HG03457 (cell line): ENCODE data around the gene SSC5D.
"Not testable (repeated sequence)": the region's sequence is repeated elsewhere in the genome, so short reads cannot be mapped to it uniquely, and the experiment has no call there.

Experiments
- ATAC-seq: cut with Tn5 transposase; IDR thresholded peaks from one replicate; pipeline ENCODE4 v1.9.1; 2021; ENCODE audit warnings: moderate number of reproducible peaks; ENCODE audit not compliant: unreplicated experiment

Gene SSC5D

DNA sequence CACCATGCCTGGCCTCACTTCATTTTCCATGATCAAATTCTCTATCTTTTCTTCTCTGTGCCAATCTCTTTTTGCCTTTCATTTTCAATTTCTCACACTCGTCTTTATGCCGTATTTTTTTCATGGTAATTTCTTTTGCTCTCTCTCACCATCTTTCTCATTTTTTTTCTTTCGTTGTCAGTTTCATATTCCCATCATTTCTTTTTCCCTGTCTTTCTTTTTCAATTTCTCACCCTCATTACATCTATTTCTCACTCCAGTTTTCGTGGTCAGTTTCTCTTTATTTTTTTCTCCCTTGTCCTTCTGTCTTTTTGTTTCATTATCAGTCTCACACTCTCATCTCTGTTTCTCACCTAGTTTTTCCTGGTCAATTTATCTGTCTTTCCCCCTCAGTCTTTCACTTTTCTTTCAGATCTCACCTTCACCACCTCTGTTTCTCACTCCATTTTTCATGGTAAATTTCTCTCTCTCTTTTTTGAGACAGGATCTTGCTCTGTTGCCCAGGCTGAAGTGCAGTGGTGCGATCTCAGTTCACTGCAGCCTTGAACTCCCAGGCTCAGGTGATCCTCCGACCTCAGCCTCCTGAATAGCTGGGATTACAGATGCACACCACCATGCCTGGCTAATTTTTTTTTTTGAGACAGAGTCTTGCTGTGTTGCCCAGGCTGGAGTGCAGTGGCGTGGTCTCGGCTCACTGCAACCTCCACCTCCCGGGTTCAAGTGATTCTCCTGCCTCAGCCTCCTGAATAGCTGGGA, 14.1 kb downstream of the SSC5D start:
- ATAC-seq: no peak

DNA sequence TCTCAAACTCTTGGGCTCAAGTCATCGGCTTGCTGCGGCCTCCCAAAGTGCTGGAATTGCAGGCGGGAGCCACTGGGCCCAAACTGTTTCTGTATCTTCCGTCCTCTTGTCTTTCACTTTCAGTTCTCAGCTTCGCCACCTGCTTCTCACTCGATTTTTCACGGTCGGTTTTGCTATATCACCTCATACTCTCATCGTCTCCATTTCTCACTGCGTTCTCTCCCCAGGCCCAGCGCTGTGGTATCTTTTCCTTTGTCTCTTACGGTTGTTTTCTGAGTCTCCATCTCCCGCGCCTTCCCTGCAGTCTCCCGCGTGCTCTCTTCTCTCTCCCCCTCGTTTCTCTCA, 14.9 kb downstream of the SSC5D start:
- ATAC-seq: no peak

- ATAC-seq: peak; percentile 70
Measured at GRCh38 chr19:55503502-55504251, 15.4 kb downstream of the SSC5D start.

GRCh38 chr19:55504252-55504603, 16.0 kb downstream of the SSC5D start:
- ATAC-seq: no peak

DNA sequence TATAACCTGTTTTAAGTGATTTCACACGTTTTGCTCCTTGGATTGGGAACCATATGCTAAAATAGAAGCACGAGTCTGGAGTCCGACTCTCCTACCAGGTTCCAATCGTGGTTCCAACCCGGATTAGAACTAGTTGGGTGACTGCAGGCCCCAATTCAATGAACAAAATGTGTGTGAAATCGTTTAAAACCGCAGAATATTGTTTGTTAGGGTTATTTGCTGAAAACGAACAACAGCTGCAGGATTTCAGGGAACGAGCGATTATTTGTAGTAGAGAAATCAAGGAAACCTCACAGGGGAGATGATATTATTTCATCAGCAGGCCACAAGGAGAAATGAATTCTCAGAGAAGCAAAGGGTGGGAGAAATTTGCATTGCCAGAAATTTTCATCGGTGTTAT, 16.7 kb downstream of the SSC5D start:
- no peak for ATAC-seq

- no peak for ATAC-seq
Measured at GRCh38 chr19:55508120-55508519, 19.9 kb downstream of the SSC5D start.

GRCh38 chr19:55516878-55517620, 28.8 kb downstream of the SSC5D start:
- ATAC-seq: peak; percentile 94

DNA sequence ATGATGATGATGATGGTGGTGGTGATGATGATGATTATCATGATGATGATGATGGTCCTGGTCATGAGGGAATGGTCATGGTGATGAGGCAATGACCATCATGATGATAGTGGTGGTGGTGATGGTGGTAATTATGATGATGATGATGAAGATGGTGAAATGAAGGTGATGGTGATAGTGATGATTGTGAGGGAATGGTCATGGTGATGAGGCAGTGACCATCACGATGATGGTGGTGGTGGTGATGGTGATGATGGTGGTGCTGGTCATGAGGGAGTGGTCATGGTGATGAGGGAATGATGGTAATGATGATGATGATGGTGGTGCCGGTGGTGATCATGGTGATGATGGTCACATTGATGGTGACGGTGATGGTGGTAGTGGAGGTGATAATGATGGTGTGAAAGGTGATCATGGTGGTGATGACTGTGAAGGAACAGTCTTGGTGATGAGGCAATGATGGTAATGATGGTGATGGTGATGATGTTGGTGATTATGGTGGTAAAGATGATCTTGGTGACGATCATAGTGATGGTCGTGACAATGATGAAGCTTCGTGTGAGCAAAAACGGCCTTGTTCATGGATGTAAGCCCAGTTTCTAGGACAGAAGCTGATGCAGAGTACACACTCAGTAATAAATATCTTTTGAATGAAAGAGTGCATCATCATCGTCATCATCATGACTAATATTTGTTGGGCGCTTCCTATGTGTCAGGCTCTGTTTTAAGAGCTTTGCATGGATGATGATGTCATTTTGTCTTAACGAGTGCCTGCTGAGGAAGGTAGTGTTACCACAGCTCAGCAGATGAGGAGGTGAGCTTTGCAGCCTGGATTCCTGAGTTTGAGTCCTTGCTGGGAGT, 31.4 kb downstream of the SSC5D start:
- ATAC-seq: no peak

GRCh38 chr19:55520691-55521292, 32.6 kb downstream of the SSC5D start:
- ATAC-seq: no peak

- no peak for ATAC-seq
Measured at GRCh38 chr19:55525289-55526101, 37.3 kb downstream of the SSC5D start.

DNA sequence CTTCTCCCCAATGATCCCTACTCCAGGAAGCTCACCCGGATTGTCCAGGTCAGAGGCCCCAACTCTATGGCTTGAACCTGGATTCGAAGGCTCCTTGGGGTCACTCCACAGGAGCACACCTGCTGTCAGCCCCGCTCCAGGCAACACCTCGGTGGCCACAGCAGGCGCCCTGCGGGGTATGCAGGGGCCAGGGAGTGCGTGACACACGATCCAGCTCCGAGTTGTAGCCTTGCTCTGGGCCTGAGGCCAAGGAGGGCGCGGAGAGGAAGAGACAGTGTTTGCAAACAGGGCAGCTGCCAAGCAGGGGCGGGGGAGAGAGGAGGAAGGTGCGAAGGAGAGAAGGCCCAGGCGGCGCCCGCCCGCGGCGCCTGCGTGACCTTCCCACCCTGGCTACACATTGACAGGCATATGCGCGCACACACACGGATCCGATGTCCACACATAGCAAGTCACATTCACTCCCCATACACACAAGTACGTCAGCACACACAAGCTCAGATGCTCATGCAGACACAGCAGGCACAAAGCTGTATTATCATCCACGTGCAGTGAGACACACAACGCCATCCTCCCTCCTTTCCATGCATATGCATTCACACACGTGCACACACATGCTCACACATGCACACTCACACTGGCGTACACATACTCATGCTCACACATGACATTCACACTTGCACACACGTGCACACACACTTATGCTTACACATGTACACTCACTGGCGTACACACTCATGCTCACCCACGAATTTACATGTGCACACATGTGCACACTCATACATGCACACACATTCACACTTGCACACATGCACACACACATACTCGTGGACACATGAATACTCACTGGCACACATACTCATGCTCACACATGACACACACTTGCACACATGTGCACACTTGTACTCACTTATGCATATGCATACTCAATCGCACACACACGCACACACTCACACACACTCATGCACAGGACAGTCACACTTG, 38.3 kb downstream of the SSC5D start:
- no peak for ATAC-seq

- ATAC-seq: no peak
Measured at GRCh38 chr19:55527197-55528029, 39.2 kb downstream of the SSC5D start.

GRCh38 chr19:55528030-55528803, 40.0 kb downstream of the SSC5D start:
- ATAC-seq: no peak

DNA sequence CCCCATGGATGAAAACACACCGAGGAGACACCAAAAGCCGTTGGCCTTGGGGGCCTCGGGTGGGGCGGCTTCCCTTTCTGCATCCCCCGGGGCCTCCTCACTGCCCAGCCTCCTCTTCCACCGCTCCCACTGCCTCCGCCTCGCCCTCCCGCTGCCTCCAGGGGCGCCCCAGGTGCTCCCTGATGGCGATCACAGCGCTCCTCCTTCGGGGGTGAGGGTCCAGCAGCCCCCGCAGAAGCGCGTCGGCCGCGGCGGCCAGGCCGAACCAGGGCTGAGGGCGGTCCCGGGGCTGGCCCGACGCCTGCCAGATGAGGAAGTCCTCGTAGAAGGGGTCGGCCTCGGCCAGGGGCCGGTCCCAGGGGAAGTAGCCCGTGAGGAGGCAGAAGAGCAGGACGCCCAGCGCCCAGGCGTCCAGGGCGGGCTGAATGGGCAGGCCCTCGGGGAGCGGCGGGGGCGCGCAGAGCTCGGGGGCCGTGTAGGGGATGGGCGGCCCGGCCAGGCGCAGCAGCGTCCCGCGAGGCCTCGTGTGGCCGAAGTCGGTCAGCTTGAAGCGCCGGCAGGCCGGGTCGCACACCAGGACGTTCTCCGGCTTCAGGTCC, 41.5 kb downstream of the SSC5D start:
- ATAC-seq: no peak

GRCh38 chr19:55530996-55531395, 42.8 kb downstream of the SSC5D start:
- no peak for ATAC-seq

DNA sequence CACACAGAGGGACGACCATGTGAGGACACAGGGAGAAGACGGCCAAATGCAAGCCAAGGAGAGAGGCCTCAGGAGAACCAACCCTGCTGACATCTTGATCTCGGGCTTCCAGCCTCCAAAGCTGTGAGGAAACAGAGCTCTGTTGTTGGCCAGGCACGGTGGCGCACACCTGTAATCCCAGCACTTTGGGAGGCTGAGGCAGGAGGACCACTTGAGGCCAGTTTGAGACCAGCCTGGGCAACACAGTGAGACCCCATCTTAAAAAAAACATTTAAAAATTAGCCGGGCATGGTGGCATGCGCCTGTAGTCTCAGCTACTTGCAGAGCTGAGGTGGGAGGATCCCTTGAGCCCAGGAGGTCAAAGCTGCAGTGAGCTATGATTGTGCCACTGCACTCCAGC, 46.0 kb downstream of the SSC5D start:
- ATAC-seq: not testable (repeated sequence)
